Stimulated activated CD4-positive, alpha-beta T cell treated with anti-CD3 and anti-CD28 coated beads, Interleukin-15, amount 100 ng/mL, for 48 hours (primary cell): Measurements from ENCODE around the gene TBL1X.

Source experiments
- DNase-seq, 2 donors: peaks; one replicate each; pipeline ENCODE4 v3.0.0-alpha.2; 2020; ENCODE audit warnings: low read depth in 2 of 2

TBL1X gene

DNA sequence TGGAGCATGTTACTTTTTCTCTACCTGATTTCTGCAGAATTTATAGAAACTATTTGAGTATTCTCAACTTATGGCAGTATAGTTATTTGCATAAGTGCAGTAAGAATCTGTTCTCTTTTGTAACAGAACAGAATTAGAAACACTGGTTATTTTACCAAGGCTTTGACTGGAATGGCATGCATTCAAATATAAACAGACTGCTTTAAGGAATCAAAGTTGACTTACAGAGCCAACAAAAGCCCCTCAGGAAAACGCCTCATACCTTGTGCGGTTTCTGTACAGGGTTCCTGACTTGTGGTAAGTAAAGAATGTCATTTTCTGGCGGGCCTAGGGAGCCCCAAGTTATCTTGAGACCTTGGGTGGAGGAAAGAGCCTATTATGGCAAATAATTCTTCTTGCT, 203.7 kb downstream of the TBL1X start:
- DNase-seq = no peak

DNA sequence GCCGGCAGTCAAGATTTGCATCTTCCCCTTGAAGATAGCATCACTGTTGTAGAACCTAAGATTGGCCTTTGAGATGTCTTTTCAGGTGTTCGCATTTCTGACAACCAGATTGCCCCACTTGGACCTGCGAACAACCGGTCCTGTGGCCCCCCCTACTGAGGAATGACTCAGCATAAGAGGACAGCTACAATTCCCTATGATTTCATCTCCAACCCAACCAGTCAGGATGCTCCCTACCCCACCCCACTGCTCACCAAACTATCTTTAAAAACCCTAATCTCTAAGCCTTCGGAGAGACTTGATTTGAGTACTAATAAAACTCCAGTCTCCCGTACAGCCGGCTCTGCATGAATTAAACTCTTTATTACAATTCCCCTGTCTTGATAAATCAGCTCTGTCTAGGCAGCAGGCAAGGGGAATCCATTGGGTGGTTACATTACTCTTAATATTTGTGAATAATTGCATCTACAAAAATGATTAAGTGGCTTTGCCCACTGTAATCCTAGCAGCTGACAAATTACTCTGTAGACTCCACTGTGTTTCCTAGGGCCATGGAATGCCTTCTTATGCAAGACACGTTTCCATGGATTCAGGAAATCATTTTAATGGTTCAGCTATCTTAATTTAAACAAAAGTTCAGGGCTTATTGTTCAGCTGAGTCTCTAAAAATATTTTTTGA, 205.4 kb downstream of the TBL1X start:
- DNase-seq = no peak

DNA sequence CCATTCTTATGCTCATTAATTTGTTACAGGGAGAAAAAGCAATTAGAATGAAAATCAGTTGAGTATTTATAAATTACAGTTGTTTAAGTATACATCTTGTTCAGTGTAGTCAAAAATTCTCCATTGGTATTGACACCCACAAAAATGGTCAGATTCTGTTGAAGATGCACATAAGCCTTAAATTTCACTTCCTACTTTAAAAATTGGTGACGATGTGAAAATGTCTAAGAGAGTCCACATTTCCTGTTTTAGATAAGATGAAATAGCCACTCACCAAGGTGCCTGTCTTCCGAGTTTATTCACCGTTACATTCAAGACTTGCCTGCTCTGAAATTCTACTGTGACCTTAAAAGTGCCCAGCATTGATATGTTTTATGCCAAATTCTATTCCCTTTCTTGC, 207.1 kb downstream of the TBL1X start:
- DNase-seq = no peak

GRCh38 chrX:9676306-9676705, 211.4 kb downstream of the TBL1X start:
- DNase-seq = no peak

DNA sequence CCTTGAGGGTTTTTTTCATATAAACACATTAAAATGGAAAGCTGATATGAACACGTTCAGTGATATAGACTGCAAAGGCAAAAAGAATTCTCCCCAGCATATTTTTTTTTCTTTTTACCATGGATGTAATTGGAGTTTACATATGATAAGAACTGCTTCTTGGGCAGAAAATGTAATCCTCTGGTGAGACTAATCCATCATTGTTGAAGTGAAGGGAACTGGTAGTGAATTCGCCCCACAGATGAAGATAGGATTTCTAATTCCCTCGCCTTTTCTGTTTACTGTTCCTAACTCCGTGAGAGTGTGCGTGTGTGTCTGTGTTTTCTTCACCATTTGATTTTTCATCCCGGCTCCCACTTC, 211.9 kb downstream of the TBL1X start:
- no peak for DNase-seq

DNA sequence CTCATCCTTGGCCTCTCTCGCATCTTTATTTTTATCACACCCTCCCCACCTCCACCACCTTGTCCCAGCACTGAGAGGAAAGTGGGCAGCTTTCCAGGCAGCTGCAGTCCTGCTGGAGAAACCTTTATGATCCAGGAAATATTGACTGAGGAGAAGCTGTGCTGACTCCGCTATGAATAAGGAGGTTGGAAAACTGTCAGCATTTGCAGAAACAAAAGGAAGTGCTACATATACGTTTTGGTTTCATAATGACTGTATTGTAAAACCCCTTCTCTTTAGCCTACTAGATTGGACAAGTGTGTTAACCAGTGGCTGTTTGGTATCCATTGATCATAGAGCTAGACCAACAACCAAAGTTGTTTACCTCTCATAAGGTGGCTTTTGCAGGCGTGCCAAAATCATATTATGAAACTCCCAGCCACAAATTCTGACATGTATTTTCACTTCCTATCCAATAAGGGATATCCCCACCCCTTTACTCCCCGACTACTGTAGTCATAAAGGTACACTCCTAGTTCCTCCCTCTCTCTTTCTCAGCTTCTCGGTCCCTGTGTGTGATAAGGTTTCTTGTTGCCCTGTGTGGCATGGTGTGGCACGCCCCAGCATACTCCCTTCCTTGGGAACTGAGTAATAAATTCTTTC, 212.4 kb downstream of the TBL1X start:
- peak; percentile 1 to 10 for DNase-seq

GRCh38 chrX:9678215-9678965, 213.5 kb downstream of the TBL1X start:
- DNase-seq = no peak

GRCh38 chrX:9681011-9681410, 216.2 kb downstream of the TBL1X start:
- no peak for DNase-seq

- DNase-seq = no peak
Observed at GRCh38 chrX:9681422-9681821, 216.6 kb downstream of the TBL1X start.

DNA sequence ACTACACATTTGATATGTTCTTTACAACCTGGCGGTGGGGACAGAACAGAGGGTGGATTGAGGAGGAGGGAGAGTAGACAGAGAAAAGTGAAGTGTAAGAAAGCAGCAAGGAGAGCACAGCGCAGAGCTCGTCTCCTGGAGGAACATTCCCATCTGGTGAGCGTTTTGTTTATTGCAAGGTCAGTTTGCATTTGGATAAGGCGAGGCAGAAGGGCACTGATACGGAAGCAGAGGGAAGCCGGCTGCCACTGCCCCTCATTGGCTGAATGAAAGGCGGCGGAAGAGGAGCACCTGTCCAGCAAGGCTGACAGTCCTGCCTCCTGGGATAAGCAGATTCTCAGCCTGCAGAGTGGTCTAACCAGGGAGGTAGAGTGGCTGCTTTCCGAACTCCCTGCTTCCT, 217.6 kb downstream of the TBL1X start:
- no peak for DNase-seq

DNA sequence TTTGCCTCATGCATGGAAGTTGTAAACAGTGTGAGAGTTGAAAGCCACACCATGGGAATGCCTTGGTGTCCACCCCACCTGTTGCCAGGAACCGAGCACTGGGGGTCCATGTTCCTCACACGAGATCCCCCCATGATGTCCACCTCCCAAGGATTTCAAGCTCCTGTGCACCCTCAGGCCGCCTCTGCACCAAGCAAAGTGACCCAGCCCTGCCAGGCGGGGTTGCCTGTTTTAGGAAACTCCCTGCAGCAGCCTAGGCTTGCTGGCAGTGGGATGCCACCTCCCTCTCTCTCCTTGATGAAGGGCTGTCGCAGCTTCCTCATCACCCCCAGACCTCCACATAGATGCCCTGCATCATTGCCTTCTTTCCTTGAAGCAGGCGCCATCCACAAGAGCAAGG, 218.0 kb downstream of the TBL1X start:
- DNase-seq = no peak

DNA sequence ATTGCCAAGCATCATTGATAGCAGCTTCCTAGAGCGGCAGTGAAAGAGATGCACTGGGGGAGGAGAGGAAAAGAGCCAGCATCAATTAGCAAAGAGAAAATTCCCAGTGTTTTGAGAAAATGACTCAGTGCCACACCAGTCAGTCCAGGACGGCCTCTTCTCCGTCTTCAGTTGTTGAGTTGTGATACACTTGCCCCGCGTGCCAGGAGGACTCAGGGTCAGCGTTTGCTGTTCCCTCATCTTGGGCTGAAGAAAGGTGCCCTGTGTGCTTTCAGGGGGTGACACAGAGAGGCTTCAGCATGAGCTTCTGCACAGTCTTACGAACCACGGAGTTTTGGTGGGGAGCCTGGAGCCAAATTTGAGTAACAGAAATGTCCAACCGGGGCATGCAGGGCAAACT, 218.5 kb downstream of the TBL1X start:
- no peak for DNase-seq

DNA sequence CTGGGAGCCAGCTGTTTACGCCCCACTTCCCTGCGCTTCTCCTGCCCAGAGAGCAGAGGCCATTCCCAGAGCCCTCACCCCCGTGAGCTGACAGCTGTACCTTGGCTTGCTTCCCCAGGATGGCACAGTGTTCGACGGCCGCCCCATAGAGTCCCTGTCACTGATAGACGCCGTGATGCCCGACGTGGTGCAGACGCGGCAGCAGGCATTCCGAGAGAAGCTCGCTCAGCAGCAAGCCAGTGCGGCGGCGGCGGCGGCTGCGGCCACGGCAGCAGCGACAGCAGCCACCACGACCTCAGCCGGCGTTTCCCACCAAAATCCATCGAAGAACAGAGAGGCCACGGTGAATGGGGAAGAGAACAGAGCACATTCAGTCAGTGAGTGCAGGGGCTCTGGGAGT, 223.0 kb downstream of the TBL1X start:
- DNase-seq = no peak

DNA sequence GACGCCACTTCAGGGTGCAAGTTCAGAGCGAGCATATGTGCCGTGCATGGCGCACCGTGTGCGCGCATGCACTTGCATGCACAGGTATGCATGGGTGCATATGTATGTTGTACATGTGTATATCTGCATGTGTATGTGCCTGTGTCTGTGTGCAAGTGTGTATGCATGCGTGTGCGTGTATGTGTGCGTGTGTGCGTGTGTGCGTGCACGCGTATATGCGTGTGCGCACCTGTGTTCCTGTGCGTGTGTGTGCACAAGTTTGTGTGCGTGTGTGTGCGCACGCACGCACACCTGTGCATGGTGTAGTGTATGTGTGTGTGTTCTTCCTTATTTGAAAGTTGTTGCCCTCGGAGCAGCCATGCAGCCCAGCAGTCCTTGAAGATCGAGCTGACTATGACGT, 224.0 kb downstream of the TBL1X start:
- DNase-seq = no peak

GRCh38 chrX:9690046-9690445, 225.2 kb downstream of the TBL1X start:
- DNase-seq = no peak

DNA sequence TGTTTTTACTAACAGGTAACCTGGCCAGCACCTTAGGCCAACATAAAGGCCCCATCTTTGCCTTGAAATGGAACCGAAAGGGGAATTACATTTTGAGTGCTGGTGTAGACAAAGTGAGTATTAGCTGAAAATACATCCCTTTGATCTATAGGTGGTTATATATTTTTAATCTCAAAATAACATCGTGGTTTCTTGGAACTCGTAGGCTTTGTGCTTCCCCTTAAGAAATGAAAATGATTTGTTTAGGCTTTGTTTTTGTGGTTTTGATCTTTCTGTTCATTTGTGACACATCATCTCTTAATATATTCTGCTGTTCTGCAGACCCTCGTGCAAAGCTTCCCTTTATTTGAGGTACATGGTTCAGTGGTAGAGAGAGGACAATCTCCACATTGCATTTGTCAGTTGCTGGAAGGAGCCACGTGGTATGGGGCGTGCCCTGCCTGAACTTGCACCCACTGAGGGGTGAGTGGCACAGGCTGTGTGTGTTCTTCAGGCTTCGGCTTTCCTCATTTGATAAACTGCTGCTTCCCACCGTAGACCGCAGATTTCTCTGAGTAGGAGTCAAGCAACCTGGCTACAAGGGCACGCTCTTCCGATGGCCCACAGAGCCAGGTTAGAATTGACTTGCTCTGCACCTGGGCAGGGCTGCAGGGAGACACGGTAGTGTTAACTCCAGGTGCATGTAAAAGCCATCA, 228.6 kb downstream of the TBL1X start:
- DNase-seq = no peak

DNA sequence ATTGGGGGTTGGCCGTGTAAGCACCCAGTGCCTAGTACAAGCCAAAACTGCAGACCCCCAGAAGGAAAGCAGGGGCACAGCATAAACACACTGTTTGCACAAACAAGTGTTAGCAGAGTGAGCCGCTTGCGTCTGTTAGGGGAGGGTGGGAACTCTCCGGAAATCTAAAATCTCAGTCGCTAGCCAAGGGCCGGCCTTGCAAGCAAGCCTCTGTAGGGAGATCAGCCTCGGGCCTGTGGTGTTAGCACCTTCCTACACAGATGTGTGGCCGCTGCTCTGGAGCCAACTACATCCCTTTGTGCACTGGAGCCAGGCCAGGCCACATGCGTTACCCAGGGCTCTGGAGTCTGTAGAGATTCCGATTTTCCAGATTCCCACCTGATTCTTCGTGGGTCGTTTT, 233.7 kb downstream of the TBL1X start:
- no peak for DNase-seq

- DNase-seq = no peak
Observed at GRCh38 chrX:9700555-9700954, 235.7 kb downstream of the TBL1X start.

- no peak for DNase-seq
Observed at GRCh38 chrX:9701790-9702189, 236.9 kb downstream of the TBL1X start.

DNA sequence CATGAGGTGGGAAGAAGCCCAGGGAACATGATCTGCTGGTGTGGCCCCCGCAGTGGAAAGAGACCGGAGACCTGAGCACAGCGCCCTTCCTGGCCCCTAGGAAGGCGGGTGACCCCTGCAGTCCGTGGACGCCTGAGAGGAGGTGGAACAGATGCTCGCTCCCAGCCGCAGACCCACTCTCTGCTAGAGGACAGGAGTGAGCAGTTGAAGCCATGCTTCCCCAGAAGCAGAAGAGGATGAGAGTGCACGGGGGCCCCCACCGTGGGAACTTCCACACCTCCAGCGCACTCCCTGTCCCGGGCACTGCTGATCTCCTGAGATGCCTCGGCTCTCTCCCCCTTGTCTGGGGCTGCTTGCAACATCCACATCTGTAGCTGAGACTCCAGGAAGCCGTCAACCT, 238.5 kb downstream of the TBL1X start:
- DNase-seq = no peak

- DNase-seq = no peak
Observed at GRCh38 chrX:9704876-9705465, 240.1 kb downstream of the TBL1X start.

DNA sequence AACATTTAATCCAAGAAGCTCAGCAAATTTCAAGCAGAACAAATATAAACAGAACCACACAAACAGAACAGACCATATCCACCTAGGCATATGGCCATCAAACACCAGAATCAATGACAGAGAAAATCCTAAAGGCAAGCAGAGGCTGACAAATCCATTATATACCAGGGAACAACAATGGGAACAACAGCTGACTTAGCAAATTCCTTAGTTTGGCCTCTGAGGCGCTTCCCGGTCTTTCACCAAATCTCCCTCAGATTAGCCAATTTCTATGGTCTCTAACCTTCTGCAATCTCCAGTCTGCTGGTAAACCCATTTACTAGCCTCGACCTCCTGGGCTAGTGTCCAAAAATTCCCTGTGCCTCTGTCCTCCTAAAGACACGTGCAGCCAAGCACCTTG, 241.6 kb downstream of the TBL1X start:
- DNase-seq = no peak
